Thymus (tissue), 11 donors: ENCODE results near the gene TULP3. TPM values are rescaled to one million over a fixed set of nuclear protein-coding genes. Genes with fewer than 3 reads are reported as not detected.

Source experiments
- DNase-seq, 9 donors: peaks; one replicate each; pipeline ENCODE4 v3.0.0-alpha.2; 2013; ENCODE audit warnings: low spot score in 9 of 9, low read depth in 6 of 9, missing footprints in 1 of 9
- H3K27ac ChIP-seq, 2 donors: one replicate each; pipeline ENCODE4 v1.5.1; 2013; ENCODE audit warnings: control low read depth in 1 of 2, low read depth in 1 of 2, low read length in 1 of 2, mild to moderate bottlenecking in 1 of 2, moderate library complexity in 1 of 2
- H3K27me3 ChIP-seq, 2 donors: one replicate each; pipeline ENCODE4 v1.5.1; 2013; ENCODE audit warnings: low read length in 1 of 2; ENCODE audit not compliant: control insufficient read depth in 2 of 2, insufficient read depth in 1 of 2
- H3K36me3 ChIP-seq, 2 donors: one replicate each; pipeline ENCODE4 v1.5.1; 2013; ENCODE audit warnings: low read length in 1 of 2, mild to moderate bottlenecking in 1 of 2, moderate library complexity in 1 of 2; ENCODE audit not compliant: control insufficient read depth in 2 of 2, insufficient read depth in 2 of 2
- H3K4me1 ChIP-seq, 2 donors: one replicate each; pipeline ENCODE4 v1.5.1; 2013; ENCODE audit warnings: low read length in 2 of 2; ENCODE audit not compliant: control insufficient read depth in 2 of 2, insufficient read depth in 2 of 2
- H3K4me3 ChIP-seq, 2 donors: one replicate each; pipeline ENCODE4 v1.5.1; 2013; ENCODE audit warnings: low read length in 2 of 2, control low read depth in 1 of 2, mild to moderate bottlenecking in 1 of 2
- H3K9me3 ChIP-seq, 2 donors: one replicate each; pipeline ENCODE4 v1.5.1; 2013; ENCODE audit warnings: low read length in 1 of 2, mild to moderate bottlenecking in 1 of 2; ENCODE audit not compliant: control insufficient read depth in 2 of 2, insufficient read depth in 1 of 2
- WGBS: extraction: QIAGEN DNeasy Blood & Tissue Kit; methylation state at CpG from one replicate; pipeline ENCODE4 v1.1.7; 2013; 5-methylcytosine and 5-hydroxymethylcytosine counted together
- polyA plus RNA-seq: library from polyadenylated mRNA; stranded (reverse); fragments of 200-250 nt; gene quantifications from one replicate; pipeline ENCODE4 v1.2.3, GENCODE V29; 2013
- total RNA-seq: library from RNA; stranded (reverse); fragments of 120-200 nt; gene quantifications from one replicate; pipeline ENCODE4 v1.2.4, GENCODE V29; 2013
- donor health status: healthy.

The TULP3 gene
- total and polyA plus RNA-seq, 2 donors, result 10.3 to 10.5 TPM

DNA sequence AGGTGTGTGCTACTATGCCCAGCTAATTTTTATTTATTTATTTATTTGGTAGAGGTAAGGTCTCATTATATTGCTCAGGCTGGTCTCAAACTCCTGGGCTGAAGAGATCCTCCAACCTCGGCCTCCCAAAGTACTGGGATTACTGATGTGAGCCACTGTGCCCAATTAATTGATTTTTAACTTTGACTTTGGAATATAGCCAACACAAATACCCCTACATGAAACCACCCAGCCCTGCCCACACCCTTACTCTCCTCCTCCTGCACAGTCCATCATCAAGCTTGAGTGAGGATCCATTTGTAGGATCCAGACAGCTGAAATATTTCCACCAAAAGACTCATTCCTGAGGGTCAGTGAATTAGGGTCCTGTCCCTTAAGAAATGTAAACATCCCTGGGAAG is 65.2 kb downstream of the TULP3 start:
- WGBS, result 96% methylated on average over 1 of the region's 1 CpG
- no peak overlapping the region for H3K27ac ChIP-seq
- DNase-seq, result no peak
- no peaks in the 10 kb centered on the region for H3K9me3 ChIP-seq
- no peaks in the 10 kb centered on the region for H3K36me3 ChIP-seq
- no peak overlapping the region for H3K4me3 ChIP-seq
- peaks cover 42 to 48% of the 10 kb centered on the region in 2 donors for H3K27me3 ChIP-seq
- H3K4me1 ChIP-seq, result peaks cover 0 to 5% of the 10 kb centered on the region in 2 donors

- WGBS, result 71% methylated on average over 11 of the region's 11 CpGs
- H3K36me3 ChIP-seq, result no peaks in the 10 kb centered on the region
- no peak overlapping the region for H3K4me3 ChIP-seq
- no peaks in the 10 kb centered on the region for H3K9me3 ChIP-seq
- peaks cover 0 to 5% of the 10 kb centered on the region in 2 donors for H3K4me1 ChIP-seq
- H3K27me3 ChIP-seq, result peaks cover 52 to 65% of the 10 kb centered on the region in 2 donors
- H3K27ac ChIP-seq, result no peak overlapping the region
- DNase-seq, result no peak
Observed at GRCh38 chr12:2957816-2958431, 67.2 kb downstream of the TULP3 start.

DNA sequence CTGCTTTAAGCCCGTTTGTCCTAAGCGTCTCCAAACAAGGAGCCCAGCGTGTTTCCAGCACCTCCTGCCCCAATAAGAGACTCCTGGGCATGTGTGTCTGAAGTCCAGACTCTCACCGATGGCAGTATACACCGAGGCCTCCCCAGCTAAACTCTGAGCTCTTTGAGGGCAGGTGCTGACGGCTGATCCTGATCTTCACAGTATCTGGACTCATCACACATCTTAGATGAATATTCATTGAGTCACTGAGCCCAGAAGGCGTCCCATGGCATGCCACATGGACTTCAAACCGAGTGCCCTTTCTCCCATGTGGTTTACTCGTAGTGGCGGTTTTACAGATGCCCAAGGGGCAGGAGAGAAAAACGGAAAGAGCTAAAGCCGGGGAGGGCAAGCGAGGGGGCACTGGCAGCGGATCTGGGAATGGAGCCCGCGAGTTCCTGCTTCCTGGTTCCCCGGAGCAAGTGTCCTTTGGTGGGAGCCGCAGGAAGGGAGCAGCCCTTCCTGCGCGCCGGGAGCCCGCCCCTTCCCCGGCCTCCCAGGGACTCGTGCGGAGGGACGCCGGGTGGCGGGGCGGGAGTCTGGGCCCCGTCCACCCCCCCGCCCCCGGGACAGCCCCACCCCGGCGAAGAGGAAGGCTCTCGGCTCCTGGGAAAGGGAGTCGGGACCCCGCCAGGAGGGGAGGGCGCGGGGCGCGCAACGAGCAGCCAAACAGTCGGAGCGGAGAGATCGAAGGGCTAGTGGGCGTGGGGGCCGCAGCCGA is 67.9 kb downstream of the TULP3 start:
- Histone ChIP-seq H3K4me3 (peak overlapping the region in 1 of 2 donors; percentile 49), H3K36me3 (no peaks in the 10 kb centered on the region), H3K27ac (peak overlapping the region in 1 of 2 donors; percentile 60), H3K9me3 (no peaks in the 10 kb centered on the region), H3K4me1 (peaks cover 0 to 5% of the 10 kb centered on the region in 2 donors), H3K27me3 (peaks cover 55 to 72% of the 10 kb centered on the region in 2 donors)
- DNase-seq, result no peak
- WGBS, result 3% methylated on average over 48 of the region's 48 CpGs

- under 1% methylated on average over 46 of the region's 50 CpGs for WGBS
- H3K27ac ChIP-seq, result peak within 1 kb of the TSS in 1 of 2 donors; percentile 60
- peaks cover 57 to 77% of the 10 kb centered on the region in 2 donors for H3K27me3 ChIP-seq
- H3K9me3 ChIP-seq, result no peaks in the 10 kb centered on the region
- peaks cover 0 to 5% of the 10 kb centered on the region in 2 donors for H3K4me1 ChIP-seq
- no peak for DNase-seq
- peak within 1 kb of the TSS in 1 of 2 donors; percentile 49 for H3K4me3 ChIP-seq
- H3K36me3 ChIP-seq, result no peaks in the 10 kb centered on the region
Observed at GRCh38 chr12:2959192-2959504, 68.5 kb downstream of the TULP3 start, which contains the start of gene TEAD4. TEAD4 (plus strand) TSS chr12:2959397.

DNA sequence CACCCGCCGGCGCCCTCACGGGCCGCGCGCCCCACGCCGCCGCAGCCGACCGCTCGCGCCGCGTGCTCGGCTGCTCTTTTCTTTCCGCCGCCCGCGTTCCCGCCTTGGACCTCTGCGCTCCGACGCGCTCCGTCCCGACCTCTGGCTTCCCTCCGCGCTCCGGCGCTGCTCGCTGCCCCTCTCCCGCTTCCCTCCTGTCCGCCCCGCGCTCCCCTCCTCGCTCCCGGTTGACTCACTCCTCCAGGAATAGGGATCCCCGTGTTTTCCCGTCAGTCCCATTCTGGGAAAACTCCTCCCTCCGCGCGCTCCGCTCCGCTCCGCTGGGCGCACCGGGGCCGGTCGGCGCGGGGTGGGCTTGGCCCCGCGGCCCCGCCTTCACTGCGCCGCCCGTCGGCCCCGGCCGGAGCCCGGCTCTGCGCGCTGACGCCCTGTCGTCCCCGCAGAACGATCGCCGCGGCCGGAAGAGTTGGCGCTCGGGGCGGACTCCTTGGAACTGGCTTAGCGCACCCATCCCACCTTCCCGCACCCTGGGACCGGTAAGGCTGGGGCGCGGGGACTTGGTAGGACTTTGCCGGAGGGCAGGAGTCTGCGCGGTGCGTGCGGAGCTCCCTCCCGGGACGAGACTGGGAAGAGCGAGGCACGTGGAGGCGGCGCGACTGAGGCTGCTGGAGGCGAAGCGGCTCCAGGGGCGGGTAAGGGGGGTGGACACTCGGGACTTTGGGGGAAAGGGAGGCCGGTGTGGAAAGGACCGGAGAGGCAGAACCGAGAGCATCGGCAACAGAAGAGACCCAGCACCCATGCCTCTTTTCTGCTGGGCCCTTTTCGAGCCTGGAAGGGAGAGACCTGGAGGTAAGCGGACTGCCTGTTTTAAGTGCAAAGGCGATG is 69.1 kb downstream of the TULP3 start:
- Histone ChIP-seq H3K9me3 (no peaks in the 10 kb centered on the region), H3K27ac (peak overlapping the region in 1 of 2 donors; percentile 60), H3K4me1 (peaks cover 0 to 5% of the 10 kb centered on the region in 2 donors), H3K4me3 (peak overlapping the region in 1 of 2 donors; percentile 49), H3K27me3 (peaks cover 57 to 82% of the 10 kb centered on the region in 2 donors), H3K36me3 (no peaks in the 10 kb centered on the region)
- DNase-seq, result no peak
- WGBS, result 2% methylated on average over 104 of the region's 104 CpGs

DNA sequence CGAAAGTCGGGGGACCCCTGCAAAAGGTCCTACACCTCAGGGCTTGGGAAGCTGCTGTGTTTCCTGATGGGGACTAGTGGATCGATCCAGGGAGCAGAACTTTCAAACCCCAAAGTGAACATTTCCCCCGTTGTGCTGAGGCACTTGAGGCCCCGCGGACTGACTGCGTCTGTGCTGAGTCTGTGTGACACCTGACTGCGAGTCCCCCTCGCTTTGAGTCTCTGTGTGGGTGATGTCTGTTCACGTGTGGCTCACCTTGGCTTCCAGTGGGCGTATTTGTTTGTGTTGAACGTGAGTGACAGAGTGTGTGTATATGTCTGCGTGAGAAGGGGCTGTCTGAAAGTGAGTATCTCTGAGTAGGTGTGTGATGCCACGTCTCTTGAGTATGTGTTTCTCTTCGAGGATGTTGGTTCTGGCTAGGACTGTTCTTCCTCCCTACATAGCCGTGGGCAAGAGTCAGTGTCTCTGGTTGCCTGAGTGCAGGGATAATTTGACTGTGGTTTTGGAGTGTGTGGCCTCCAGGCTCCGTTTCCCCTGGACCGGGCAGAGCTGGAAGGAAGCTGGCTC is 69.8 kb downstream of the TULP3 start:
- 13% methylated on average over 18 of the region's 18 CpGs for WGBS
- no peak overlapping the region for H3K4me3 ChIP-seq
- no peak overlapping the region for H3K27ac ChIP-seq
- no peaks in the 10 kb centered on the region for H3K9me3 ChIP-seq
- H3K27me3 ChIP-seq, result peaks cover 57 to 85% of the 10 kb centered on the region in 2 donors
- H3K4me1 ChIP-seq, result peaks cover 0 to 5% of the 10 kb centered on the region in 2 donors
- DNase-seq, result no peak
- H3K36me3 ChIP-seq, result no peaks in the 10 kb centered on the region

DNA sequence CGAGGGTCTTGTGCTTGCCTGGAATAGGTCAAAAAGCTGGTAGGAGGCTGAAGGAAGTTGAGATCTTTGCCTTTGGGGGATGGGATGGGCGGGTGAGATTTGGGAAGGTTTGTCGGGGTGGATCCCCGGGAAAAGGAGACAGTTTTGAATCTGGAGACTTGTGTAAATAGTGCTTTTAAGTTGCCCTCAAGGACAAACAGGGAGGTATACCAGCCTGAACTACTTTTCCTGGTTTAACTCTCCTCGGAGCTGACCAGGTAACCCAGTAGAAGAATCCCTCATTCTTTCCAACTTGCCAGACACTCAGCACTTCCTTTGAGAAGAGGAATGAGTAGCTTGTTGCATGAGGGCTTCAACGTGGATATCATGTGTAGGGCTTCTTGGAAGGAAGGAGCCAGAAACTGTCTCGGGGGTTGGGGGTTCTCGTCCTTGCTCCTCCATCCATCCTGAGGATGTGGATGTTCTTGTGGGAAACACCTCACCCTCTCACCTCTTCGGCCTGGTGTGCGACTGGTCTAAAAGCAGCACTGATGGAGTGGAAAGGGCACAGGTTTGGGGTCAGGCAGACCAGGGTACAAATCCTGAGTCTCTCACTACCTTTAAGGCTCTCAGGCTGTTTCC is 70.4 kb downstream of the TULP3 start:
- 52% methylated on average over 10 of the region's 10 CpGs for WGBS
- Histone ChIP-seq H3K4me3 (no peak overlapping the region), H3K4me1 (peaks cover 0 to 5% of the 10 kb centered on the region in 2 donors), H3K9me3 (no peaks in the 10 kb centered on the region), H3K36me3 (no peaks in the 10 kb centered on the region), H3K27me3 (peaks cover 57 to 82% of the 10 kb centered on the region in 2 donors), H3K27ac (no peak overlapping the region)
- DNase-seq, result no peak

- H3K36me3 ChIP-seq, result no peaks in the 10 kb centered on the region
- H3K9me3 ChIP-seq, result no peaks in the 10 kb centered on the region
- H3K4me1 ChIP-seq, result peaks cover 0 to 5% of the 10 kb centered on the region in 2 donors
- no peak overlapping the region for H3K27ac ChIP-seq
- peaks cover 56 to 78% of the 10 kb centered on the region in 2 donors for H3K27me3 ChIP-seq
- WGBS, result 82% methylated on average over 5 of the region's 5 CpGs
- H3K4me3 ChIP-seq, result no peak overlapping the region
- no peak for DNase-seq
Observed at GRCh38 chr12:2961705-2962104, 71.0 kb downstream of the TULP3 start.
